Esophagus muscularis mucosa (tissue), 4 donors: Measurements from ENCODE around the gene ANKRD60. TPM values are rescaled to one million over a fixed set of nuclear protein-coding genes. Genes with fewer than 3 reads are reported as not detected.

ENCODE experiments used
- total RNA-seq, 4 donors: library from RNA; depleted of rRNA; stranded (reverse); fragments of >200 nt; gene quantifications; one replicate each; pipeline versions ENCODE4 v1.1.0 to v1.2.1, GENCODE V29; 2016

The ANKRD60 gene
- total RNA-seq, 4 donors from 2014 or later = not detected

Other genes starting within 250 kb of the ANKRD60 start
- 10 to 100 TPM; 17.9 to 24.0 (median 20.4) TPM for gene RAB22A, start 81.1 kb upstream of the ANKRD60 start, total RNA-seq
- 10 to 100 TPM; 24.9 to 39.0 (median 28.3) TPM for gene VAPB, start 160.6 kb upstream of the ANKRD60 start, total RNA-seq